ENCODE measurements around the gene POLD1.
A peak's percentile ranks its signal among the peaks of the same experiment; 100 is the strongest.
"Not testable (repeated sequence)": the region's sequence is repeated elsewhere in the genome, so short reads cannot be mapped to it uniquely, and the experiment has no call there.

The POLD1 gene

DNA sequence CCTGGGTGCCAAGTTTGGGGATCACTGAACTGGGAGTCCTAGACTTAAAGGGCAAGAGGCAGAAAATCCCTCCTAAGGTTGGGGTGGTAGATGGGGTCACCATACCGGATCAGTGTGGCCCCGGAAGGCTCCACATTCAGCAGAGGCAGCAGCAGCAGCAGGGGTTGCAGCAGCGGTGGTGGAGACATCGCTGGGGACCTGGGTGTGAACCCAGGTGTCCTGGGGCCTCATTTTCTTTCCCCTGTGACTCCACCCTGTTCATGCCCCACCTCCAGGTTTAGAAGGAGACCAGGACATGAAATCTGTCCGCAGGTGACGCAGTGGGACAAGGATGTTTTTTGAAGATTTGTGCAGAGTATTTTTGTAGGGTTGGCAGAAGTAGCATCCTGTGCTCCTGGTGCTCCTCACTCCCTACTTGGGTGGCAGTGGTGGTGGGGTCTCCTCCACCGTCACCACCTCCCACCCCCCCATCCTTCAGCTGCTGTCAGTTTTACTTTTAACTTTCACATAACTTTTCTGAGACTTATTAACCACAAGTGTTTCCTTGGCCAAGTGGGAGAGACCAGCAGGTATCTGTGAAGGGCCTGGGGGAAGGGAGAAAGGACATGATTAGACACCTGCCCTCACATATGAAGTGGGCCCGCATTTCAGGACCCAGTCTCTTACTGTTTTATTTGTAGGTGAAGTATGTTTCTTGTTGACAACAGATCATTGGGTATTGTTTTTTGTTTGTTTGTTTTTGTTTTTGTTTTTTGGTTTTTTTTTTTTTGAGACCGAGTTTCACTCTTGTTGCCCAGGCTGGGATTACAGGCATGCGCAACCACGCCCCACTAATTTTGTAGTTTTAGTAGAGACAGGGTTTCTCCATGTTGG lies 18.5 kb upstream of the POLD1 start, which contains the start of gene NAPSA:
Gene NAPSA, minus strand, starts transcription at position 206 of the 873 bp plus-strand sequence. Its CDS starts 18 bp downstream, at position 188.
- DNase-seq (ENCODE audit: low read depth, low spot score): no peak

DNA sequence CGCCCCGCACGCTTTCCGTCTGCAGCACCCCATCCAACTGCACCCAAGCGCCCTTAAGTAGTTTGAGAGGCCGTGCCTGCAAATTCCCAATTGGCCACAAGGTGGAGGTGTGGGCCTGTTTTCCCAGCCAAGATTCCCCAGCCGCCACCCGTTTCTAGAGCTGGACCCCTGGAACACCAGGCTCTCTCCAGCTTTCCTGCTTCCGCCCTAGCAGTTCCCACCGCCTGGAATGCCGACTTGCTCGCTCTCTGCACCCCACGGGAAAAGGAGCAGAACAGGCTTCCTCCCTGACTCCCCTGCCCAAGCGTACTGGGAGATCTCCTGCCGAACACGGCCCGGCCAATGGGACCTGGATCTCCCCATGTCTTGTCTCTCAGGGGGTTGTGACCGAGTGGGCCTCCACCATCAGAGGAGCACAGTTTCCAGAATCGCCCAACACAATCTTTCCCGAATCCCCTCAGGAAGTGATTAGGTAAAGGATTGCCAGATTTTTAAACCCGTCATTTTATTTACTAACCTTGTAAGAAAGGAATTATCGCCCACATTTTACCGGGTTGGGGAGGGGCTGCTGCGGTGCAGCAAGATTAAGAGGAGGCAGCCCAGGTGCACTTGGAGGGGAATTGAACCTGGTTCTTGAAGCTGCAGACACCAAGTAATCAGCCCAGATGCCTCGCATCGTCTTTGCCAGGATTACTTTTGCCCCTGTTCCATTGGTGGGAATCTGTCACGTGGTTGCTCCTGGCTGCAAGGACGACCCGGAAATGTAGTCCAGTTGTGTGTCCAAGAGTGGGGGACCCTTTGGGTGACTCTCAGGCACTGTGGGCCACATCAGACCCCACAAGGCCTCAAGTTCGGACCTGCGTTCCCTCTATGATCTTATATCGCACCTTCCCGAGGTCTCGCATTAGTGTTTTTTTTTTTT lies 15.2 kb upstream of the POLD1 start:
- peak; percentile 84 for DNase-seq (ENCODE audit: low read depth, low spot score)

DNA sequence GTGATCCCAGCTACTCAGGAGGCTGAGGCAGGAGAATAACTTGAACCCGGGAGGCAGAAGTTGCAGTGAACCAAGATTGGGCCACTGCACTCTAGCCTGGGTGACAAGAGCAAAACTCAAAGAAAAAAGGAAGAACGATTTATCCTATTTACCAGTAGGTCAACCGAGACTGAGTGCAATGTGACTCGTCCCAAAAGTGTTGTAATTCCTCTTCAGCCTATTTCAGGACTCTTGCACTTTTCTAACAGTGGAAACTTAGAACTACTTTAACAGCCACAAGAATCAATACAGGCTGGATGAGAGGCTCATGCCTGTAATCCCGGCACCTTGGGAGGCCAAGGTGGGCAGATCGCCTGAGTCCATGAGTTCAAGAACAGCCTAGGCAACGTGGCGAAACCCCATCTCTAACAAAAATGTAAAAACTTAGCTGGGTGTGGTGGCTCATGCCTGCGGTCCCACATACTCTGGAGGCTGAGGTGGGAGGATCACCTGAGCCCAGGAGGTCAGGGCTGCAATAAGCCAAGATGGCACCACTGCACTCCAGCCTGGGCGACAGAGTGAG lies 12.2 kb upstream of the POLD1 start:
- DNase-seq (ENCODE audit: low read depth, low spot score): no peak

DNA sequence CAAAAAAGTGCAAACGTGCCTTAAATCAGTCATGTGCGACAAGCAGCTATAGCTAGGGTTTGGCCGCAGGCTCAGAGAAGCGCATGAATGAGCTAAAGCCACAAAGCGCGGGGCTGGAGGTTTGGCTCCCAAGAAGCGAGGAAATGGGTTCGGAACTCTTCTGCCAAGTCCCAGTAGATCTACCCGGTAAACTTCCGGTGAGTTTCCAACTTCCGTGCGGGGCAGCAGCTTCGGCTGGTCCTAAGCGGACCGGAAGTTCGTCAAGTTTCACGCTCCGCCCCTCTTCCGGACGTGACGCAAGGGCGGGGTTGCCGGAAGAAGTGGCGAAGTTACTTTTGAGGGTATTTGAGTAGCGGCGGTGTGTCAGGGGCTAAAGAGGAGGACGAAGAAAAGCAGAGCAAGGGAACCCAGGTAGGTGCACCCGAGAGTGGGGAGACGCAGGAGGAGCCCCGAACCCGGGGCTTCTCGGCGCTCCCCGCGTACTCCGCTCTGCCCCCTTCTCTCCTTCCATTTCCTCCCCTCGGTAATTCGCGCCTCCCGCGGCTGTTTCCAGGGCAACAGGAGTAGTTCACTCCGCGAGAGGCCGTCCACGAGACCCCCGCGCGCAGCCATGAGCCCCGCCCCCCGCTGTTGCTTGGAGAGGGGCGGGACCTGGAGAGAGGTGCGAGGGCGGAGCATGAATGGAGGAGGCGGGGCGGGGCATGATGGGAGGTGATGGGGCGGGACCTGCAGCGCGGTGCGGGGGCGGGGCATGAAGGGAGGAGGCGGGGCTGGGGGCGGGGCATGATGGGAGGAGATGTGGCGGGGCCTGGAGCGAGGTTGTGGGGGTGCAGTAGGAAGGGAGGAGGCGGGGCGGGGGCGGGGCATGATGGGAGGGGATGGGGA lies 7.7 kb upstream of the POLD1 start, which contains the start of gene NR1H2:
Gene NR1H2, plus strand, starts transcription at position 292 of the 885 bp plus-strand sequence. CDS start 1,149 bp downstream, outside the sequence.
- peak; percentile 95 for DNase-seq (ENCODE audit: low read depth, low spot score)

DNA sequence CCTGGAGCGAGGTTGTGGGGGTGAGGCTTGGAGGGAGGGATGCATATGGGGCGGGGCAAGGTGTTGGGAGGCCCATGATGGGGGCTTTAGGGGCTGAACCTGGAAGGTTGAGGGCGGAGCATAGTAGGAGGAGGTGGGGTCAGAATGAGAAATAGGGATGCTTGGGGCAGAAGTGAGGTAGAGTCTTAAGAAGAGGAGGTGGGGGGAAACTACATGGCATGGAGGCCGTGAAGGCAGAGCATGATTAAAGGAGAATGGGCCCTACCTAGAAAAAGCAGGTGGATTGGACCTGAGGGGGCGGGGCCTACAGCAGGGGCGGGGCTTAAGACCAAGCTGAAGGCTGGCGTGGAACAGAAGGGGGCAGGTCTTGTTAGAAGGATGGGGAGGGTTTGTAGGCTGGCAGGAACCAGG lies 7.1 kb upstream of the POLD1 start:
- DNase-seq (ENCODE audit: low read depth, low spot score): no peak

DNA sequence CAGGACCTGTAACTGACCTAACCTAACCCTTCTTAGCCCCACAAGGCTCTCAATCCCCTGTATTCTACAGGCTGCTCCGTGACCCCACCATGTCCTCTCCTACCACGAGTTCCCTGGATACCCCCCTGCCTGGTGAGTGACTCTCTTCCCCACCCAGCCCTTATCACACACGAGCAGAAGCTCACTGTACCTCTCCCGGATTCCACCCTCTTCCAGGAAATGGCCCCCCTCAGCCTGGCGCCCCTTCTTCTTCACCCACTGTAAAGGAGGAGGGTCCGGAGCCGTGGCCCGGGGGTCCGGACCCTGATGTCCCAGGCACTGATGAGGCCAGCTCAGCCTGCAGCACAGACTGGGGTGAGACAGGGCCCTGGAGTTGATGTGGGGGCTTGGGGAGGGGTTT lies 6.6 kb upstream of the POLD1 start:
- no peak for DNase-seq (ENCODE audit: low read depth, low spot score)

DNA sequence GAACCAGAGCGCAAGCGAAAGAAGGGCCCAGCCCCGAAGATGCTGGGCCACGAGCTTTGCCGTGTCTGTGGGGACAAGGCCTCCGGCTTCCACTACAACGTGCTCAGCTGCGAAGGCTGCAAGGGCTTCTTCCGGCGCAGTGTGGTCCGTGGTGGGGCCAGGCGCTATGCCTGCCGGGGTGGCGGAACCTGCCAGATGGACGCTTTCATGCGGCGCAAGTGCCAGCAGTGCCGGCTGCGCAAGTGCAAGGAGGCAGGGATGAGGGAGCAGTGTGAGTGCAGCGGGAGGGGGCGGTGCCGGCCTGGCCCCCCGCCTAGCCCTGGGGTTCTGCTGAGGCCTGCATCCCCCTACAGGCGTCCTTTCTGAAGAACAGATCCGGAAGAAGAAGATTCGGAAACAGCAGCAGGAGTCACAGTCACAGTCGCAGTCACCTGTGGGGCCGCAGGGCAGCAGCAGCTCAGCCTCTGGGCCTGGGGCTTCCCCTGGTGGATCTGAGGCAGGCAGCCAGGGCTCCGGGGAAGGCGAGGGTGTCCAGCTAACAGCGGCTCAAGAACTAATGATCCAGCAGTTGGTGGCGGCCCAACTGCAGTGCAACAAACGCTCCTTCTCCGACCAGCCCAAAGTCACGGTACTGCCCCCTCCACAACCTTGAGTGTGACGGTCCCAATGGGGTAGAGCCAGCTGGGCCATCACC lies 5.8 kb upstream of the POLD1 start:
- no peak for DNase-seq (ENCODE audit: low read depth, low spot score)

DNA sequence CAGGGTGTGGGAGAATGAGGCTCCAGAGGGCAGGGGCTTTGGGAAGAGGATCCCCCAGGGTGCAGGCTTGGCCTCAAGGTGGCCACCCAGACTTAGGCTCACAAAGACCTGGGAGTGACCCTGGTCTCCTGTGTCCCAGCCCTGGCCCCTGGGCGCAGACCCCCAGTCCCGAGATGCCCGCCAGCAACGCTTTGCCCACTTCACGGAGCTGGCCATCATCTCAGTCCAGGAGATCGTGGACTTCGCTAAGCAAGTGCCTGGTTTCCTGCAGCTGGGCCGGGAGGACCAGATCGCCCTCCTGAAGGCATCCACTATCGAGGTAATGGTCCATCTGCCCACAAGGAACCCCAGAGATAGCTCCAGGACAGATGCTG lies 5.3 kb upstream of the POLD1 start:
- DNase-seq (ENCODE audit: low read depth, low spot score): no peak

DNA sequence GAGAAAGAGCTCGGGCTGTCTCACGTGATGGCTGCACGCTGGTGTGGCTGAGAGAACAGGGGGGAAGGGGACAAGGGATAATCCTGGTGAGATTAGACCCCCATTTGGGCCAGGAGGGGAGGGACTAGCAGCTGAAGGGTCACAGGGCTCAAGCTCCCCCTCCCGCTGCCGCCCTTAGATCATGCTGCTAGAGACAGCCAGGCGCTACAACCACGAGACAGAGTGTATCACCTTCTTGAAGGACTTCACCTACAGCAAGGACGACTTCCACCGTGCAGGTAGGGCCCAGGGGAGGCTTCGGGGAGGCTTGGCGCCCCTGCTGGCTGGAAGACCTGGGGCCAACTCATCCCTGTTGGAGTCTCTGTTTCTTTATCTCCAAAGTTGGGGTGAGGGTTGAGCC lies 4.5 kb upstream of the POLD1 start:
- DNase-seq (ENCODE audit: low read depth, low spot score): no peak

DNA sequence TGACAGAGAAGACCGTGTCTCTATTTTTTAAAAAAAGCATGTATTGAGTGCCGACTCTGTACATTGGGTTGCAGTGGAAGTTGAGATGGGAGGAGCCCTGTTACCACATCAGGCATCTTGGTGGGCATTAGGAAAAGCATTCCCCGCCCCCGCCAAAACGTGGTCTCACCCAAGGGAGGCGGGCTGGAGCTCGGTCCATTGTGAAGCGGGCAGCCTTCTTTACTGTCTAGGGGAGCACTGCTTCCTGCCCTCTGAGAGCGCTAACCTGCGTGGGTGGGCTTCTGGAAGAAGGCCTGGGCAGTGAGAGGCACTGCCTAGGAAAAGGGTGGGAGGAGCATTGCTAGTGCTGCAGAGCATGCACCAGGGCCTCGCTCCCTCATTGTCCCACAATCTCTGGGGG lies 4.0 kb upstream of the POLD1 start:
- DNase-seq (ENCODE audit: low read depth, low spot score): no peak

DNA sequence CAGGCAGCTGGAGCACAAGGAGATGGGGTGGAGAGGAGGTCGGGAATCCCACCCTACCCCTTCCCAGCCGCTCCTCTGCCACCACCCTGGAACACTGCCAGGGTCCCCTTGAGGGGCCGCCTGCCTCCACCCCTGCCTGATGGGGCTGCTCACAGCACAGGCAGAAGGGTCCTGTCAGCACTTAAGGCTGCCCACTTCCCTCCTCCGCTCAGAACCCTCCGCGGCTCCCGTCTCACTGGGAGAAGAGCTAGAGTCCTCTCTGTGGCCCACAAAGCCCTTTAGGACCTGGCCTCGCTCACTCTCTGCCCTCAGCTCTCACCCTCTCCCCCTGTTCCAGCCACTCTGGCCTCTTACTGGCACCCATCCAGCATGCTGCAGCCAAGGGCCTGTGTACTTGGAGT lies 3.4 kb upstream of the POLD1 start:
- DNase-seq (ENCODE audit: low read depth, low spot score): no peak

DNA sequence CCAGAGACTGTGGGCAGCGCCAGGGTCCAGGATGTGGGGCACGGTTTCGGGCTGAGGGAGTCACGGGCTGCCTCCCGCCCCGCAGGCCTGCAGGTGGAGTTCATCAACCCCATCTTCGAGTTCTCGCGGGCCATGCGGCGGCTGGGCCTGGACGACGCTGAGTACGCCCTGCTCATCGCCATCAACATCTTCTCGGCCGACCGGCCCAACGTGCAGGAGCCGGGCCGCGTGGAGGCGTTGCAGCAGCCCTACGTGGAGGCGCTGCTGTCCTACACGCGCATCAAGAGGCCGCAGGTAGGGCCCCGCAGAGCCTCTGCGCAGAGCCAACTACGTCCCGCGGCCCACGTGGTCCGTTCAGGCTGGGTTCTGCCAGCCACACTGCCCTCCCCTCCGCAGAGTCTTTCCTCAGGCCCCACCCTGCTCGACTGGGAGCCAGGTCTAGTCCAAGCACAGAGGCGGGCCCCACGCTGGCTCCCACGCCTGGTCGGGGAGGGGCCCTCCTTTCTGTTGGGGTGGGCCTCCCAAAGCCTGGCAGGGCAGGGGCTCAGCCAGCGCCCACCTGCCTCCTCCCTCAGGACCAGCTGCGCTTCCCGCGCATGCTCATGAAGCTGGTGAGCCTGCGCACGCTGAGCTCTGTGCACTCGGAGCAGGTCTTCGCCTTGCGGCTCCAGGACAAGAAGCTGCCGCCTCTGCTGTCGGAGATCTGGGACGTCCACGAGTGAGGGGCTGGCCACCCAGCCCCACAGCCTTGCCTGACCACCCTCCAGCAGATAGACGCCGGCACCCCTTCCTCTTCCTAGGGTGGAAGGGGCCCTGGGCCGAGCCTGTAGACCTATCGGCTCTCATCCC lies 2.0 kb upstream of the POLD1 start:
- DNase-seq (ENCODE audit: low read depth, low spot score): no peak

DNA sequence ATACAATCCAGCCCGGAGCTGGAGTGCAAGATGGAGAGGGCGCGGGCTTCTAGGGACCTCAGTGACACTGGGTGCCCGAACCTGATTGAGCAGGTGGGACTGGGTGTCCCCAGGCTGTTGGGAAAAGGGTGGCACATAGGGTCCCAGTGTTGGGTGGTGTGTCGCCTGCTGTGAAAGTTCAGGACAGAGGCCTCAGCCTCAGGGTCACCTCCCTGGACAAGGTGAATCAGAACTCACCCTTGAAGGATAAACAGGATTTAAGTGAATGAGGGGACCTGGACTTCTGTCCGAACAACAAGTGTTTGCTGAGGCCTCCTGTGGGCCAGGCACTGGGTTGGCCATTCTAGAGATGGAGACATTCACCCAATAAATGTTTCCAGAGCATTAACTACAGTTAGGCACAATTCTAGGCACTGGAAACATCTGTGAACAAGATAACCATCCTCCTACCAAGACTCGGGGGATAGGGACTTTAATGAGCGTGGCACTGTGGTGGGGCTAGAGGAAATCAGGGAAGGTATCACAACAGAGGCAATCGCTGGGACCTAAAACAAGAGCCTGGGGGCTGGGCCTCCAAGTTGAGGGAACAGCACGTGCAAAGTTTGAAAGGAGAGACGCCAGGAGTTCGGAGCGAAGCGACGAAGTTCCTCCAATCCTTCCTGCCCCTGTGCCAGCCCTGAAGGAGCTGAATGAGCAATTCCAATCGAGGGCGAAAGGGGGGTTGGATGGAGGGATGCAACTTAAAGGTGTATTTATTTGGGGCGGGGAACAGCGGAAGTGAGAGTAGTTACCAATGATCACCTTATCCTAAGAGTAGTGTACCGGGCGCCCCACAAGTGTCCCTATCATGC lies 921 bp upstream of the POLD1 start:
- DNase-seq (ENCODE audit: low read depth, low spot score): no peak

DNA sequence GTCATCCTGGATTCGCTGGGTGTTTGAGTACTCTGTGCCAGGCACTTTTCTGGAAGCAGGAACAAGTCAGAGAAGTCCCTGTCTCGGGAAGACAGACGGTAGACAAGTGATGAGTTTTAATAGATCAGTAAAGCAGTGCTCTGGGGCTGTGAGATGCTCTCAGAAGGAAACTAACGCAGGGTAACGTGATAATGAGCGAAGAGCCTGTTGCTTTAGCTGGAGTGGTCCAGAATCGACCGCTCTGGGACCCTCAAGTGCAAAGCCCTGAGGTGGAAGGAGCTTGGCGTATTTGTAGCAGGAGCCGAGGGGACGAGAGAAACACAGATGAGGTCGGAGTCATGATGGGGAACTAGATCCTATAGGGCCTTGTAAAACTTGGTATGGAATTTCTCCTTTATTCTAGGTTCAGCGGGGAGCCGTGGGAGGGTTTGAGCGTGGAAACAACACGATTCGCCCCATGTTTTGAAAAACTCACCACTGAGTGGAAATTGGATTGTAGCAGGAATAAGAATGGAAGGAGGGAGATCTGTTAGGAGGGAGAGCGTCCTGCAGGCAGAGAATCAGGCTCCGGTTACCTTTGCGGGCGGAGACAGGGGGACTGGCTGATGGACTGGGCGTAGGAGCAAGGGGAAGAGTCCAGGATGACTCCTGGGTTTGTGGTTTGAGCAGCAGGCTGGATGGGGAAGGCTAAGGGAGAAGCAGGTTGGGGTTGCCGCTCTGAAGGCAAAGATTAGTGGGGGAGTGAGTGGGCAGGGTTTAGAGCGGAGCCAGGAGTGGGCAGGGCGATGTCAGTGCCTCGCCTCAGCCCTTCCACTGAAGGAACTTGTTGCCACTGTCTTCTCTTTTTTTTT lies 763 bp downstream of the POLD1 start:
- DNase-seq (ENCODE audit: low read depth, low spot score): no peak

DNA sequence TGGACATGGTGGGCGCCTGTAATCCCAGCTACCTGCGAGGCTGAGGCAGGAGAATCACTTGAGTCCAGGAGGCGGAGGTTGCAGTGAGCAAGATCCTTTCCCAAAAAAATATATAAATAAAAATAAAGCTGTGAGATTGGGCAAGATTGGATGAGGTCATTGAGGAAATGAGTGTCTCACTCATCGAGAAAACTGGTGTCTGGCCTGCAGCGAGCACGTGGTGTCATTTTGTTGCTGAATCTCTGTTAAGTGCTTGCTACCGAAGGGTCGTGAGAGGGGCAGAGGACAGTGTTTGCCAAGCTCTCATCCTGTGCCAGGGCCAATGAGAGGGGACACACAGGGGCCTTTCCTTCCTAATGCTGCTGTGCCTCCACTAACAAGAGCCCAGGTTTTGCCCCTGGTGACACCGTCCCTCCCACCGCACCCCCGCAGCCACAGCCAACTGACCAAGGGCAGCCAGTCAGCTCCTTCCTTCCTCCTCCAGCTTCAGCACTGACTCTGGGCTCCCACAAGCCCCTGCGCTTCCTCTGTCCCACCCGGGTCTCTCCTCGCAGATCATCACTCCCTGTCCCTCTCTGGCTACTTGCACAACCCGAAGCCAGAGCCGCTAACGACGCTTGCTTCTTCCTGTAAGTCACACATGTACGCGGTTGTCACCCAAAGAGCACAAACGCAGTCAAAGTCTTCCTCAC lies 3.2 kb downstream of the POLD1 start:
- no peak for DNase-seq (ENCODE audit: low read depth, low spot score)

DNA sequence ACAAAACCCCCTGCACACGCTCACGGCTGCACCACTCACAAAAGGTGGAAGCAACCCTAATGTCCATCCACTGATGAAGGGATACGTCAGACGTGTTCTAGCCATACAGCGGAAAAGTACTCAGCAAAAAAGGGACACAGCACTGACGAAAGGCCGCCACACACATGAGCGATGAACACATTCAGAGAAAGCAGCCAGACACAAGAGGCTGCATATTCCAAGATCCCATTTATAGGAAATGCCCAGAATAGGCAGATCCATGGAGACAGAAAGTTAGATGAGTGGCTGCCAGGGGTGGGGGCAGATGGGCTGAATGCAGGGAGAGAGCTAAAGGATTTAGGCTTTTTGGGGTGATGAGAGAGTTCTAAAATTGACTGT lies 3.7 kb downstream of the POLD1 start:
- no peak for DNase-seq (ENCODE audit: low read depth, low spot score)

DNA sequence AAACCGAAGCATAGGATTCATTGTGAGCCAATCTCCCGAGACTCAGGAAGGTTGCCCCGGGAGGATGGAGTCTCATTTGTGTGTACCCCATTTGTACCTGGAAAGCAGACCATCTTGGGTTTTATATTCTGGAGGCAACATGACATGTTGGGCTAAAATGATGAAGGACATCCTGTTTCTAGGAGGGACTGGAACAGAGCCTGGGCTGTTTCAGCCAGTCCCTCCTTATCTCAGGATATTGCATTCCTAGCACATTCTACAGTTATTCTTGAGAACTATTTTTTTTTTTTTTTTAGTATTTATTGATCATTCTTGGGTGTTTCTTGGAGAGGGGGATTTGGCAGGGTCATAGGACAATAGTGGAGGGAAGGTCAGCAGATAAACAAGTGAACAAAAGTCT lies 6.1 kb downstream of the POLD1 start:
- DNase-seq (ENCODE audit: low read depth, low spot score): not testable (repeated sequence)

Data from iPS DF 19.7 (cell line).